ENCODE measurements around the gene SLC6A15. TPM values are rescaled to one million over a fixed set of nuclear protein-coding genes. Genes with fewer than 3 reads are reported as not detected.
A peak's percentile ranks its signal among the peaks of the same experiment; 100 is the strongest.

Gene SLC6A15
- not detected for total RNA-seq
- long read RNA-seq, result 0 reads

- peak; percentile 29 for ATAC-seq (ENCODE audit: poor library complexity)
- intact Hi-C loops (cut with DNase I), result no loop called here
- peak; percentile 56 for DNase-seq
Measured at GRCh38 chr12:84912198-84913128, at the start of gene SLC6A15. Gene SLC6A15, minus strand, starts transcription at chr12:84912799. Its CDS starts 20,679 bp downstream, at chr12:84892120.

- no peak for ATAC-seq (ENCODE audit: poor library complexity)
- intact Hi-C loops (cut with DNase I), result no loop called here
- no peak for DNase-seq
Measured at GRCh38 chr12:84960918-84961317, 48.3 kb upstream of the SLC6A15 start.

DNA sequence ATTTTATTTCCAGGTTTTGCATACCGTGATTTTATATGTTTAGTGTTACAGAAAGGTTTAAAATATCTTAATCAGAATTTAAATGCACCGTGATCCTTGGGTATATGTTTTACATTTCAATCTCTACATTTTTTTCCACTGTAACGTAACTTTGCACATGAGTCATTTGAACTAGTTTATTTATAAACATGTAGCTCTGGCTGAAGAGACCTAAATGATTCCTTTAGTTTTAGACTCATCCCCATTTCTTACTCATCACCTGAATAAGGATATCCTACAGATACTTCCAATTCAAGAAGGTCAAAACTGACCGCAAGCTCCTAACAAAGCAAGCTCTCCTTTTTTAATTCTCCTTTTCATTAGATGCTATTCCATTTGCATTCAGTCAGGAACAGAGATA lies 42.7 kb upstream of the SLC6A15 start:
- intact Hi-C loops (cut with DNase I), result no loop called here
- no peak for ATAC-seq (ENCODE audit: poor library complexity)
- no peak for DNase-seq

GRCh38 chr12:84954415-84954814 lies 41.8 kb upstream of the SLC6A15 start:
- DNase-seq, result no peak
- intact Hi-C loops (cut with DNase I), result no loop called here
- no peak for ATAC-seq (ENCODE audit: poor library complexity)

- intact Hi-C loops (cut with DNase I), result no loop called here
- no peak for DNase-seq
- no peak for ATAC-seq (ENCODE audit: poor library complexity)
Measured at GRCh38 chr12:84950971-84951546, 38.5 kb upstream of the SLC6A15 start.

GRCh38 chr12:84946753-84947152 lies 34.2 kb upstream of the SLC6A15 start:
- intact Hi-C loops (cut with DNase I), result no loop called here
- no peak for DNase-seq
- no peak for ATAC-seq (ENCODE audit: poor library complexity)

GRCh38 chr12:84937415-84937814 lies 24.8 kb upstream of the SLC6A15 start:
- intact Hi-C loops (cut with DNase I), result no loop called here
- no peak for ATAC-seq (ENCODE audit: poor library complexity)
- DNase-seq, result no peak

DNA sequence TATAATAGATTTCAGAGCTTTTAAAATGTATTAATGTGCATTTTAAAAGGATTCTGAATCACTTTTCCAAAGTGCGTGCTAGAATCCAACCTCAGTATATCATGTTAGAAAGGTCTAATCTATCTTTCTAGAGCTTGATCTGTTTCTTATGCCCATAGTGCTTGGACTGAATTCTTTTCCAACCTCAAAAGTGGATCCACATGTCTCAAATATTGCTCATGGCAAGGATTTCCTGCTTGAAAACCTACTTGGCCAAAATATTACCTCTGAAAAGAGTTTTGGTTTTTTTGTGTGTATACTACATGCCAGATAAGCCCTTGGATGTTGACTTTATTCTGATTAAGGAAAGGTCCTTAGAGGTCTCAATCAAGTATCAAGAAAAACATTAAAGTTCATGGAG lies 16.9 kb upstream of the SLC6A15 start:
- ATAC-seq (ENCODE audit: poor library complexity), result no peak
- intact Hi-C loops (cut with DNase I), result no loop called here
- no peak for DNase-seq

DNA sequence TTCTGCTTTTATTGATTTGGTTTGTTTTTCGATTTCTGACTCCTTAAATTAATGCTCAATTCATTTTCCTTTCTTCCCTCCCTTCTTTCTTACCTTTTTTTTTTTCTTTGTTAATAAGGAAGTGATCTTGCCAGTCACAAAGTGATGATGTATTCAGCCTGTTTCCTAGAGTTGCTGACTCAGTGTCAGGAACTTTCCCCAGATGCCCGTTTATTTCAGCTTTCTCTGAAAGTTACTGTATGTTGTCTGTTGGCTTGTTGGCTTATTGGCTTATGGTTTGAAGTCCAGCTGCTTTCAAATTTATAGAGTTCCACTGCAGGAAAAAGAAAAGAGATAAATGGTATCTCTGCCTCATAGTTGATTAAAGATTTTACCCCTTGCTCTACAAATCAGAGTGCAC lies 12.4 kb upstream of the SLC6A15 start:
- ATAC-seq (ENCODE audit: poor library complexity) (no peak), DNase-seq (no peak)
- intact Hi-C loops (cut with DNase I), result no loop called here

GRCh38 chr12:84922693-84923092 lies 10.1 kb upstream of the SLC6A15 start:
- no peak for DNase-seq
- no peak for ATAC-seq (ENCODE audit: poor library complexity)
- intact Hi-C loops (cut with DNase I), result no loop called here

DNA sequence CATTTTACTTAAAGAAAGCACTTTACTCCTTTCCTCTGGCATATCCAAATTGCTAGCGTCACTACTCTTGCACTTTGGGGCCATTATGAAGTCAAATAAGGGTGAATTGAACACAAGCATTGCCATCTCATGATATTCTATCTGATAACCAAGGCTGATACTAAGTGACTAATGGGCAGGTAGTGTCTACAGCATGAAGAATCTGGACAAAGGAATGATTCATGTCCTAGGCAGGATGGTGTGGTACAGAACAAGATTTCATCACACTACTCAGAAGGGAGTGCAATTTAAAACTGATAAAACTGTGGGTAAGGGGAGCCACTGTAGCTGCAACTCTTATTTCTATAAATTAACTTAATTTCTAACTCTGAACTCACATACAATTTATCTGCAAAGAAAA lies 7.7 kb upstream of the SLC6A15 start:
- ATAC-seq (ENCODE audit: poor library complexity) (no peak), DNase-seq (no peak)
- intact Hi-C loops (cut with DNase I), result no loop called here

- DNase-seq, result no peak
- no peak for ATAC-seq (ENCODE audit: poor library complexity)
- intact Hi-C loops (cut with DNase I), result no loop called here
Measured at GRCh38 chr12:84919271-84919670, 6.7 kb upstream of the SLC6A15 start.

DNA sequence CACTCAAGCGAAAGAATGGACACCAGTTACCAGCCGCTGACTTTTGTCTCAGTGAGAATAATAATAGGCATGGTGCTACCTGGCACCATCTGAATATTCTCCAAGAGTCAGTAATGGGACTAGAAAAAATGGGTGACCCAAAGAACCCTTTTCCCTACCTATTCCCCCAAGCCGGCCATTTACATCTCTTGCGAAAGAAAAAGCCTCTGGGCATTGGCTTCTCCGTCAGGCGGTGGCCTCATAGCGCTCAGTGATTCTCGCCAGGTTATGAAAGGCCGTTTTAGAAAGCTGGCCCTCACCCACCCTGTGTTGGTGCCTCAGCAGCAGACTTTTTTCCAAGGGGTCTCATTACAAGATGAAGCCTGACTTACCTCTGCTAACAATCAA lies 523 bp upstream of the SLC6A15 start:
- DNase-seq (no peak), ATAC-seq (ENCODE audit: poor library complexity) (no peak)
- intact Hi-C loops (cut with DNase I), result no loop called here

DNA sequence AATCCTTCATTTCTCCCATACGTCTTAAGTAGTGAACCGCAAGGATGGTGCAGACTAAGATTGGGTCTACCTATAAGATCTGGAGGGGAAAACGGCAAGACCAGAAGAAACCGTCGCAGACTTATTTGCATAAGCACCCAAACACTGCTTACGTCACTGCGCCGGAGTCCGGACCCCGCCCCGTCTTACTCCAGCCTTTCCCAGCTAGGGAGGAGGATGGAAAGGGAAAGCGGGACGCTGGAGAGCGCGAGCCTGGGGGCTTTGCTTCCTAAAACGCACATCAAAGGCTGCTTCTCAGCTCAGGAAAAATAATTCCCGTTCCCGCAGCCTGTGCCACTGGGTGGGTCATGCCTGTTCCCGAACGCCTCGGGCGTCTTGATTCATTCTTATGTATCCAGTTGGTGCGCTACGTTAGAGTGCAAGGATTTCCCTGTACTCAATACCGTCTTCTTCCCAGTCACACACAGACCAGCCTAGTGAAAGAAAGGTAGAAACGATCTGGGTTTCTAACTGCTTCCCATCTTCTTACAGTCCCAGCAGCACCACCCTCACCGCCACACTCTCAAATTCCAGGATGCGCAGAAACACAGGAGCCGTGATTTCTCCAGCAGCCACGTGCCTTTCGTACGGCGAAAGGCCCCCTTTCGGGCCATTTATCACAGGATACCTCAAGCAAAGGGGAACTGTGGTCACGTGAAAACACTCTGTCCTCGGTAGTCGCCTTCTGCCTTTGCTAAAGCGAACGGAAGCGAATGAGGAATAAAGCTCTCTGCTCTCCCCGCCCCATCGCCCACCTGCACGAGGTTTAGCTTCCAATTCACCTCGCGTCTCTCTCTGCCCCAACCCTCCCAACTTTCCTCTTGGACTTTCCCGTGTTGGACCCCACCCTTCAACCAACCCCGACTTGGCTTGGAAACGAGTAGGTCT lies 1.1 kb downstream of the SLC6A15 start:
- peak; percentile 58 for DNase-seq
- peak; percentile 43 for ATAC-seq (ENCODE audit: poor library complexity)
- intact Hi-C loops (cut with DNase I), result no loop called here

- ATAC-seq (ENCODE audit: poor library complexity), result no peak
- DNase-seq, result no peak
- intact Hi-C loops (cut with DNase I), result no loop called here
Measured at GRCh38 chr12:84910549-84911241, 1.9 kb downstream of the SLC6A15 start.

- ATAC-seq (ENCODE audit: poor library complexity) (no peak), DNase-seq (no peak)
- intact Hi-C loops (cut with DNase I), result no loop called here
Measured at GRCh38 chr12:84904051-84904450, 8.5 kb downstream of the SLC6A15 start.

GRCh38 chr12:84891106-84891838 lies 21.3 kb downstream of the SLC6A15 start:
- ATAC-seq (ENCODE audit: poor library complexity) (no peak), DNase-seq (no peak)
- intact Hi-C loops (cut with DNase I), result no loop called here

GRCh38 chr12:84889818-84890217 lies 22.8 kb downstream of the SLC6A15 start:
- DNase-seq (no peak), ATAC-seq (ENCODE audit: poor library complexity) (no peak)
- intact Hi-C loops (cut with DNase I), result no loop called here
